HCT116 (cell line): ENCODE measurements around the gene TEX22.

Experiments
- ATF3 ChIP-seq: IDR thresholded peaks from 2 replicates; pipeline ENCODE4 v1.6.1; 2012
- CTCF ChIP-seq, 3 experiments: fragments of 200-600 bp in 1 of 3; sonication (generic) in 1 of 3; IDR thresholded peaks in 2 of 3; conservative IDR thresholded peaks in 1 of 3; 2 replicates each; pipeline ENCODE4 v1.5.1; 2012 to 2017; ENCODE audit warnings: low read depth in 2 of 3, low read length in 2 of 3, antibody characterized with exemption in 1 of 3, borderline replicate concordance in 1 of 3, control low read depth in 1 of 3, mild to moderate bottlenecking in 1 of 3, mixed read lengths in 1 of 3, mixed run types in 1 of 3, moderate library complexity in 1 of 3; ENCODE audit not compliant: insufficient read depth in 1 of 3
- MAX ChIP-seq: IDR thresholded peaks from 2 replicates; pipeline ENCODE4 v1.6.1; 2012
- POLR2A ChIP-seq: IDR thresholded peaks from 2 replicates; pipeline ENCODE4 v1.7.0; 2011; ENCODE audit warnings: borderline replicate concordance; ENCODE audit not compliant: insufficient read depth, insufficient read length; ENCODE audit errors: extremely low read depth
- REST ChIP-seq: IDR thresholded peaks from 2 replicates; pipeline ENCODE4 v1.6.1; 2012; ENCODE audit warnings: low read depth
- SP1 ChIP-seq: IDR thresholded peaks from 2 replicates; pipeline ENCODE4 v1.6.1; 2012; ENCODE audit warnings: low read depth

GRCh38 chr14:105420974-105421674 lies 22.8 kb downstream of the TEX22 start:
- TF ChIP-seq SP1 = no peak
- TF ChIP-seq CTCF (IDR thresholded peaks at IDR 0.05 in 2 of 3, conservative IDR thresholded peaks at IDR 0.05 in 1 of 3; ENCODE audit: borderline replicate concordance in 1 of 3, insufficient read depth in 1 of 3, low read depth in 2 of 3, low read length in 2 of 3) = no peak
- TF ChIP-seq POLR2A = no peak
- TF ChIP-seq ATF3 = no peak
- no peak for TF ChIP-seq REST
- no peak for TF ChIP-seq MAX
